Vagina (tissue), 2 donors: Measurements from ENCODE around the gene LSM11. TPM values are rescaled to one million over a fixed set of nuclear protein-coding genes. Genes with fewer than 3 reads are reported as not detected.
A peak's percentile ranks its signal among the peaks of the same experiment; 100 is the strongest.
"Not testable (repeated sequence)": the region's sequence is repeated elsewhere in the genome, so short reads cannot be mapped to it uniquely, and the experiment has no call there.

Experiments used
- DNase-seq, 2 donors: peaks; one replicate each; pipeline ENCODE4 v3.0.0-alpha.2; 2017; ENCODE audit errors: extremely low spot score in 2 of 2
- H3K27ac ChIP-seq: fragments of 200-600 bp; sonication (generic); one replicate; pipeline ENCODE4 v1.5.1; 2019
- H3K27me3 ChIP-seq: fragments of 200-600 bp; sonication (generic); one replicate; pipeline ENCODE4 v1.5.1; 2019
- H3K36me3 ChIP-seq, 2 donors: fragments of 200-600 bp; sonication (generic); one replicate each; pipeline ENCODE4 v1.5.1; 2017 to 2019
- H3K4me1 ChIP-seq: fragments of 200-600 bp; sonication (generic); one replicate; pipeline ENCODE4 v1.5.1; 2019
- H3K4me3 ChIP-seq, 2 donors: fragments of 200-600 bp; sonication (generic); 1 replicate in 1 of 2; 2 replicates in 1 of 2; pipeline ENCODE4 v1.5.1; 2016 to 2019
- H3K9me3 ChIP-seq: fragments of 200-600 bp; sonication (generic); one replicate; pipeline ENCODE4 v1.5.1; 2019
- CTCF ChIP-seq, 3 experiments: fragments of 450-650 bp in 2 of 3; fragments of 200-600 bp in 1 of 3; sonication (generic) in 1 of 3; IDR thresholded peaks; one replicate each; pipeline ENCODE4 v1.5.1; 2017 to 2019; ENCODE audit warnings: antibody characterized with exemption in 3 of 3, mild to moderate bottlenecking in 2 of 3, moderate library complexity in 2 of 3
- POLR2A ChIP-seq, 2 donors: fragments of 450-650 bp; IDR thresholded peaks; one replicate each; pipeline ENCODE4 v1.6.1; 2017; ENCODE audit warnings: antibody characterized with exemption in 2 of 2, mild to moderate bottlenecking in 2 of 2, moderate library complexity in 2 of 2
- POLR2AphosphoS5 ChIP-seq, 2 donors: sonication (generic); formaldehyde crosslinking; IDR thresholded peaks; one replicate each; pipeline ENCODE4 v1.9.0; 2017; ENCODE audit warnings: antibody characterized with exemption in 2 of 2, mild to moderate bottlenecking in 2 of 2, low read depth in 1 of 2; ENCODE audit not compliant: insufficient read depth in 1 of 2
- intact Hi-C: fragments of 100-400 bp; cut with DNase I; formaldehyde crosslinking; loops from one replicate; pipeline ENCODE4 v1.15.1; 2023
- total RNA-seq: library from RNA; depleted of rRNA; stranded (reverse); fragments of >200 nt; gene quantifications from one replicate; pipeline ENCODE4 v1.2.3, GENCODE V29; 2016

LSM11 gene
- total RNA-seq, 1 donor from 2014 or later, result 3.9 TPM

GRCh38 chr5:157719245-157719644 is 24.3 kb upstream of the LSM11 start:
- Histone ChIP-seq H3K27me3 (no peaks in the 10 kb centered on the region), H3K36me3 (no peaks in the 10 kb centered on the region), H3K4me1 (no peaks in the 10 kb centered on the region), H3K9me3 (no peaks in the 10 kb centered on the region), H3K27ac (no peak overlapping the region), H3K4me3 (no peak overlapping the region)
- no peak for DNase-seq
- TF ChIP-seq POLR2AphosphoS5 (IDR thresholded peaks at IDR 0.05; ENCODE audit: insufficient read depth in 1 of 2, low read depth in 1 of 2), result no peak
- no peak for TF ChIP-seq CTCF (IDR thresholded peaks at IDR 0.05)
- no peak for TF ChIP-seq POLR2A (IDR thresholded peaks at IDR 0.05)
- intact Hi-C loops, result loop anchor here (5.0 kb wide), 1 partner anchor 287 kb away; no protein-coding TSS in a partner anchor

- no peak for DNase-seq
- Histone ChIP-seq H3K9me3 (no peaks in the 10 kb centered on the region), H3K27ac (no peak overlapping the region), H3K36me3 (no peaks in the 10 kb centered on the region), H3K4me3 (no peak overlapping the region), H3K4me1 (no peaks in the 10 kb centered on the region), H3K27me3 (no peaks in the 10 kb centered on the region)
- TF ChIP-seq CTCF (IDR thresholded peaks at IDR 0.05) (no peak), POLR2A (IDR thresholded peaks at IDR 0.05) (no peak), POLR2AphosphoS5 (IDR thresholded peaks at IDR 0.05; ENCODE audit: insufficient read depth in 1 of 2, low read depth in 1 of 2) (no peak)
- intact Hi-C loops, result no loop called here
Measured at GRCh38 chr5:157721159-157721558, 22.4 kb upstream of the LSM11 start.

GRCh38 chr5:157722895-157723294 is 20.6 kb upstream of the LSM11 start:
- intact Hi-C loops, H3K27ac ChIP-seq, H3K27me3 ChIP-seq, H3K4me1 ChIP-seq, H3K36me3 ChIP-seq, H3K4me3 ChIP-seq, DNase-seq, H3K9me3 ChIP-seq: not testable (repeated sequence)

- intact Hi-C loops, H3K27ac ChIP-seq, H3K4me1 ChIP-seq, DNase-seq, H3K9me3 ChIP-seq, H3K4me3 ChIP-seq, H3K27me3 ChIP-seq, H3K36me3 ChIP-seq: not testable (repeated sequence)
Measured at GRCh38 chr5:157726607-157727006, 16.9 kb upstream of the LSM11 start.

GRCh38 chr5:157727858-157728257 is 15.7 kb upstream of the LSM11 start:
- H3K27ac ChIP-seq, H3K27me3 ChIP-seq, H3K4me1 ChIP-seq, intact Hi-C loops, H3K36me3 ChIP-seq, H3K9me3 ChIP-seq, H3K4me3 ChIP-seq: not testable (repeated sequence)
- peak in 1 of 2 donors; percentile 32 for DNase-seq

- Histone ChIP-seq H3K4me1 (peaks cover 7% of the 10 kb centered on the region), H3K36me3 (no peaks in the 10 kb centered on the region), H3K4me3 (no peak overlapping the region), H3K27me3 (no peaks in the 10 kb centered on the region), H3K9me3 (no peaks in the 10 kb centered on the region), H3K27ac (no peak overlapping the region)
- TF ChIP-seq POLR2AphosphoS5 (IDR thresholded peaks at IDR 0.05; ENCODE audit: insufficient read depth in 1 of 2, low read depth in 1 of 2), result no peak
- no peak for TF ChIP-seq CTCF (IDR thresholded peaks at IDR 0.05)
- no peak for TF ChIP-seq POLR2A (IDR thresholded peaks at IDR 0.05)
- no peak for DNase-seq
- intact Hi-C loops, result no loop called here
Measured at GRCh38 chr5:157729858-157730257, 13.7 kb upstream of the LSM11 start.

GRCh38 chr5:157730900-157731271 is 12.6 kb upstream of the LSM11 start:
- H3K4me3 ChIP-seq, result peak overlapping the region in 1 of 2 donors; percentile 68
- DNase-seq, result no peak
- intact Hi-C loops, result no loop called here

More at GRCh38 chr5:157730900-157731271, 12.6 kb upstream of the LSM11 start:
- peaks cover 7% of the 10 kb centered on the region for H3K4me1 ChIP-seq
- TF ChIP-seq POLR2A (IDR thresholded peaks at IDR 0.05) (no peak), POLR2AphosphoS5 (IDR thresholded peaks at IDR 0.05; ENCODE audit: insufficient read depth in 1 of 2, low read depth in 1 of 2) (no peak), CTCF (IDR thresholded peaks at IDR 0.05) (no peak)
- H3K9me3 ChIP-seq, result no peaks in the 10 kb centered on the region
- no peaks in the 10 kb centered on the region for H3K36me3 ChIP-seq
- H3K27ac ChIP-seq, result peak overlapping the region; percentile 91
- no peaks in the 10 kb centered on the region for H3K27me3 ChIP-seq
